OCI-LY3 (cell line): ENCODE measurements around the gene TENM4.

Source experiments
- EZH2phosphoT487 ChIP-seq: fragments of 200-600 bp; shearing (Covaris generic); IDR thresholded peaks from 2 replicates; pipeline ENCODE4 v1.6.1; 2018; ENCODE audit warnings: antibody characterized with exemption, mixed run types, low read depth
- TF ChIP-seq, protein P1 (sequence below): fragments of 200-600, 300-600 bp; sonication (generic); IDR thresholded peaks from 2 replicates; pipeline ENCODE4 v1.5.1; 2014; ENCODE audit warnings: antibody characterized with exemption, low read length, low read depth

DNA sequence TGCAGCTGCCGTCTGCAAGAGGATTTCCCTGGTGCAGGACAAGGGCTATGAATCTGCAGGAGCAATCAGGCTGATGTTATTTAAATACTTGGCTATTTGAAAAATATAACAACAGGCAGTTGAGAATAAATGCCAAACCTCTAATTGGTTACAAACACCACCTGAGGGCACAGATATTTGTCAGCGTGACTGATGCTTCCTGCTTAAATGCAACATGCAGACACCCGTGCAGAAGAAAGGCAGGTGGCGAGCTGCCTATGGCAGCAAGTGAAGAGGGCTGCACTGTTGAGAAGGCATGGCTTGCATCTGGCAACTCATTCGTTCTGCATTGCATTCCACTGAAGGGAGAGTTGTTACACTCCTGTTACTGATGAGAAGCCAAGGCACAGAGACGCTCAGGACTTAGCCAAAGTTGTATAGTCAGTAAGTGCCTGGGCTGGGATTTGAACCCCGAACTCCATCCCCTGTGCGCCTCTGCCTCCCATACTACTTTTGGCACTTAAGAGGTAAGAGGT is 350.6 kb downstream of the TENM4 start:
- TF ChIP-seq, protein P1, sequence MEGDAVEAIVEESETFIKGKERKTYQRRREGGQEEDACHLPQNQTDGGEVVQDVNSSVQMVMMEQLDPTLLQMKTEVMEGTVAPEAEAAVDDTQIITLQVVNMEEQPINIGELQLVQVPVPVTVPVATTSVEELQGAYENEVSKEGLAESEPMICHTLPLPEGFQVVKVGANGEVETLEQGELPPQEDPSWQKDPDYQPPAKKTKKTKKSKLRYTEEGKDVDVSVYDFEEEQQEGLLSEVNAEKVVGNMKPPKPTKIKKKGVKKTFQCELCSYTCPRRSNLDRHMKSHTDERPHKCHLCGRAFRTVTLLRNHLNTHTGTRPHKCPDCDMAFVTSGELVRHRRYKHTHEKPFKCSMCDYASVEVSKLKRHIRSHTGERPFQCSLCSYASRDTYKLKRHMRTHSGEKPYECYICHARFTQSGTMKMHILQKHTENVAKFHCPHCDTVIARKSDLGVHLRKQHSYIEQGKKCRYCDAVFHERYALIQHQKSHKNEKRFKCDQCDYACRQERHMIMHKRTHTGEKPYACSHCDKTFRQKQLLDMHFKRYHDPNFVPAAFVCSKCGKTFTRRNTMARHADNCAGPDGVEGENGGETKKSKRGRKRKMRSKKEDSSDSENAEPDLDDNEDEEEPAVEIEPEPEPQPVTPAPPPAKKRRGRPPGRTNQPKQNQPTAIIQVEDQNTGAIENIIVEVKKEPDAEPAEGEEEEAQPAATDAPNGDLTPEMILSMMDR = no peak
- TF ChIP-seq EZH2phosphoT487 = no peak
